Islet precursor cell (in vitro differentiated cells): ENCODE measurements around the gene NOL8.

ENCODE experiments used
- DNase-seq: peaks from one replicate; pipeline ENCODE4 v3.0.0-alpha.2; 2018

The NOL8 gene

DNA sequence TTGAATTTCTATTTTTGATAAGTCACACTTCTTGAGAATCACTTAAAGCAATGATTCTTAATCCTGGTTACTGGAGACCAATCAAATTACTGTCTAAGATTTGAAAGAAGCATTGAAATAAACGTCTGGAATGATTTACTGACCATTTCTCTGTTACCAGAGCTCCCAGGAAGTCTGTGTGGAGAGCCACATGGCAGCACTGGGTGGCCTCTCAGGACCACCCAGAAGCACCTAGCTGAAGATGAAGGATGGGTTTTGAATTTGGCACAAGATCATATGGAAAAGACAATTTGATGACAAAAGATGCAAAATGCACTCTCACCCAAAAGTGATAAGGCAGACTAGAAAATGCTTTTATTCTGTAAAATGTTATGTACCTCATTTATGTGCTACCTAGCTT, 62.0 kb downstream of the NOL8 start:
- DNase-seq: no peak

DNA sequence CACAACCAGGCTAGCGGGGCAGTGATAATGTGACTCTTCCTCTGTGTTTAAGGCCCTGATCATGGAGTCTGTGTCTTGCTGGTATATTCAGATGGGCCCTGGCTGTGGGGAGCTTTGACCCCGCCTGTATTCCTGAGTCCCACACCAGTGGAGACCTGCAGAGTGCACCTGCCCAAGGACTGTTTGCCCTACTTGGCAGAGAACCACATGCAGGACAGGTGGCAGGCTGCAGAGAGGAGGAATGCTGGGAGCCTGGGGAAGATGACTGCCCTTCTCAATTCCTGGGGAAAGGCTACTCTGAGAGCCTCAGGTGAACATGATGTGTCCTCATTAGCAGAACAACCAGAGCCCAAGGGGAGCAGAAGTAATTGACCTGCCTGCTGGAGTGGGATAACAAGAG, 67.8 kb downstream of the NOL8 start:
- no peak for DNase-seq

DNA sequence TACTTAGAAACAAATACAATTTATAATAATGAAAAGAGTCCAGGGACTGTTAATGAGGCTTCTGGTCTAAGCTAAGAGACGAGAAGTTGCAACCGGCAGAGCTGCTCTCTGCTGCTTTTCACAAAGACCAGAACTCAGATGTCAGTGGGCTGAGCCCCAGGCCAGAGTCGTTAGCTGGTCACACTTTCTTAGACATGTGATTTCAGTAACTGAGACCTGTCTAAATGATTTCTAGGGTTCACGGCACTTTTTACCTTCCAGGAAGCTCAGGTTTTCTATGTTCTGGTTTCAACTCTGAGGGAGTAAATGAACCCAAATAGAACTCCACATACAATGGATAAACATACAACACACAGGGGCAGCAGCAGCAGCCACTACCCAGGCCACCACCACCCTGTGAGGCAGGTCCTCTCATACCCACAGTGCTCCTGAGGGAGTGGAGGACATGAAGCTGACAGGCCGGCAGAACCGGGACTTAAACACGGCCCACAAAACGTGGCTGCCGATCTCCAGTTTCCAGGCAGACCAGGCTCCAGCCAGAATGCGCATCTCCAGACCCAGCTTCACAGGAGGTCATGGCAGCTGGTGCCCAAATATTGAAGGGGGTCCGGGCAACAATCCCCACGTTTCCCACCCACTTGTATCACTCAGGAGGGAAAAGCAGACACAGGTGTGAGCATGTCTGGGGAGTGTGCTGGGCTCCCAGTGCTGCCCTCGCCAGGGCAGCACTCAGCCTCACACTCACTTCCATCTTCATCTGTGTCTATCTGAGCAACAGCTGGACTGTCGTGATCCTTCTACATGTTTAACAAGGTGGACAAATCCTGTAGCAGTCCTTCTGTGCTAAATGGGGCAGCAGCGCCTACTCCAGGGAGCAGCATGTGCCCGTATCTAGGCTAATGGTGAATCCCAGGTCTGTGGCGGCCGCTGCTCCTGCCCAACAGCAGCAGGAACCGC, 70.5 kb downstream of the NOL8 start:
- no peak for DNase-seq

DNA sequence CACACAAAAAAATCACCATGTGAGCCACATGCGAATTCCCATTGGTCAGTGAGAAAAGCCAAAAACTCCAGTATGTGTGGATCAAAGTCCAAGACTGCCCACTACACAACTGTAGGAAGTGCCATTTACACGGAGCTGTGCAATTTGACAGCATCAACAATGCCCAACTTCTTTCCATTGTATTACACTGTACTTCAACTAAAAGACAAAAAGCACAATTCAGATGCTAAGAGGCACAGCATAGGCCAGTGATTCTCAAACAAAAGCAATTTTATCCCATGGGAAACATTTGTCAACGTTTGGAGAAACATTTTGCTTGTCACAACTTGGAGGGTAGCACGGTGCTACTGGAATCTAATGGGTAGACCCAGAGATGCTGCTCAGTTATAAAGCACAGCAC, 71.5 kb downstream of the NOL8 start:
- no peak for DNase-seq

DNA sequence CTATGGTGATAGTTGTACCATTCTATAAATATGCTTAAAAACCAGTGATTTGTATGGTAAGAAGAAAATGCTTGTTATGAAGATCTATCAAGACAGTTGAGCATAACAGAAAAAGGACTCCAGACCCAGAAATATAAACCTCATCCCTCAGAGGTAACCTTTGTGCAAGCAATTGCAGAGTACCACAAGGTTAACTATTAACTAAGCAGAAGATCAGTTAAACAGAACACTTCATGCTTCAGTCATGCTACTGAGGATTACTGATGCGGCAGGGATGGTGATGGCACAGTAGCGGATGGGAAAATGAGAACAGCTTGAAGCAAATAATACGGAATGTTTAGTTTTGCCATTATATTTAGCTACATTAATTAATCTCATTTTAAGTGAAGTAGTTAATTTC, 77.2 kb downstream of the NOL8 start:
- no peak for DNase-seq
